ENCODE data around the gene GFOD1. TPM values are rescaled to one million over a fixed set of nuclear protein-coding genes. Genes with fewer than 3 reads are reported as not detected.

The GFOD1 gene
- total RNA-seq, 1 donor from 2014 or later: 20.2 TPM

- Histone ChIP-seq H3K27me3 (ENCODE audit: low read depth) (no peaks in the 10 kb centered on the region), H3K36me3 (no peaks in the 10 kb centered on the region), H3K4me1 (peaks cover 55% of the 10 kb centered on the region), H3K4me3 (no peak overlapping the region), H3K27ac (peak overlapping the region; percentile 26), H3K9me3 (no peaks in the 10 kb centered on the region)
- DNase-seq: no peak
- no peak for TF ChIP-seq CTCF (IDR thresholded peaks at IDR 0.05)
- intact Hi-C loops (cut with DNase I): no loop called here
- ATAC-seq: no peak
Observed at GRCh38 chr6:13412211-13412610, 75.2 kb downstream of the GFOD1 start.

- H3K4me3 ChIP-seq: no peak overlapping the region
- no peaks in the 10 kb centered on the region for H3K36me3 ChIP-seq
- H3K4me1 ChIP-seq: peaks cover 62% of the 10 kb centered on the region
- H3K9me3 ChIP-seq: no peaks in the 10 kb centered on the region
- DNase-seq: no peak
- intact Hi-C loops (cut with DNase I): no loop called here
- ATAC-seq: no peak
- H3K27ac ChIP-seq: no peak overlapping the region
- no peaks in the 10 kb centered on the region for H3K27me3 ChIP-seq (ENCODE audit: low read depth)
- TF ChIP-seq CTCF (IDR thresholded peaks at IDR 0.05): no peak
Observed at GRCh38 chr6:13411484-13411883, 75.9 kb downstream of the GFOD1 start.

- Histone ChIP-seq H3K27me3 (ENCODE audit: low read depth) (no peaks in the 10 kb centered on the region), H3K4me1 (peaks cover 77% of the 10 kb centered on the region), H3K27ac (no peak overlapping the region), H3K4me3 (no peak overlapping the region), H3K9me3 (no peaks in the 10 kb centered on the region), H3K36me3 (no peaks in the 10 kb centered on the region)
- TF ChIP-seq CTCF (IDR thresholded peaks at IDR 0.05): no peak
- intact Hi-C loops (cut with DNase I): no loop called here
- no peak for DNase-seq
- no peak for ATAC-seq
Observed at GRCh38 chr6:13409991-13410390, 77.4 kb downstream of the GFOD1 start.

- ATAC-seq (peak; percentile 80 to 87), DNase-seq (peak; percentile 72)
- no peak overlapping the region for H3K4me3 ChIP-seq
- H3K4me1 ChIP-seq: peaks cover 76% of the 10 kb centered on the region
- no peak for TF ChIP-seq CTCF (IDR thresholded peaks at IDR 0.05)
- H3K9me3 ChIP-seq: no peaks in the 10 kb centered on the region
- H3K36me3 ChIP-seq: no peaks in the 10 kb centered on the region
- H3K27me3 ChIP-seq (ENCODE audit: low read depth): no peaks in the 10 kb centered on the region
- H3K27ac ChIP-seq: peak overlapping the region; percentile 42
- intact Hi-C loops (cut with DNase I): no loop called here
Observed at GRCh38 chr6:13407709-13408695, 79.4 kb downstream of the GFOD1 start.

GRCh38 chr6:13407368-13407708, 80.1 kb downstream of the GFOD1 start:
- Histone ChIP-seq H3K4me1 (peaks cover 69% of the 10 kb centered on the region), H3K4me3 (no peak overlapping the region), H3K27ac (peak overlapping the region; percentile 42), H3K9me3 (no peaks in the 10 kb centered on the region), H3K36me3 (no peaks in the 10 kb centered on the region), H3K27me3 (ENCODE audit: low read depth) (no peaks in the 10 kb centered on the region)
- no peak for DNase-seq
- peak in 1 of 2 donors; percentile 2 for ATAC-seq
- intact Hi-C loops (cut with DNase I): no loop called here
- TF ChIP-seq CTCF (IDR thresholded peaks at IDR 0.05): no peak

Data from lower lobe of right lung (tissue), 2 donors.